Measurements from ENCODE around the gene CCDC120. TPM values are rescaled to one million over a fixed set of nuclear protein-coding genes. Genes with fewer than 3 reads are reported as not detected.
A peak's percentile ranks its signal among the peaks of the same experiment; 100 is the strongest.

The CCDC120 gene
- total and polyA plus RNA-seq, 9 of the 15 experiments (the other 6 are each of a cell fraction or from before 2014, with no cell fraction given): 0.13 to 3.6 (median 0.54) TPM

GRCh38 chrX:49066278-49066677 lies 7.5 kb downstream of the CCDC120 start:
- no TSS peak for BruUV-seq (replicated peaks)
- POLR2A ChIA-PET: interaction anchor here (0.8 kb wide), 1 partner anchor 10 kb away, joined by 4 read pairs; no protein-coding TSS in a partner anchor

More at GRCh38 chrX:49066278-49066677, 7.5 kb downstream of the CCDC120 start:
- ATAC-seq: no peak
- Histone ChIP-seq H2AFZ (ENCODE audit: low read depth, low read length) (no peak overlapping the region), H4K20me1 (replicated peaks; ENCODE audit: control insufficient read depth, insufficient read depth, low read length) (no peaks in the 10 kb centered on the region), H3K4me2 (ENCODE audit: insufficient read depth, low read length) (no peak overlapping the region), H3K27ac (ENCODE audit: extremely low read depth, low read depth, low read length) (no peak overlapping the region), H3K79me2 (ENCODE audit: control insufficient read depth, insufficient read depth, low read length) (no peaks in the 10 kb centered on the region), H3K4me3 (no peak overlapping the region), H3K36me3 (ENCODE audit: control insufficient read depth, insufficient read depth, low read length) (no peaks in the 10 kb centered on the region), H3K9me3 (replicated peaks; ENCODE audit: control insufficient read depth, insufficient read depth, low read depth, low read length) (no peaks in the 10 kb centered on the region), H3K27me3 (ENCODE audit: control insufficient read depth in 2 of 2, insufficient read depth in 2 of 2, low read length in 2 of 2) (no peaks in the 10 kb centered on the region), H3K9me1 (ENCODE audit: control insufficient read depth, insufficient read depth, low read length) (no peaks in the 10 kb centered on the region), H3K4me1 (replicated peaks in 1 of 2; ENCODE audit: control insufficient read depth in 2 of 2, insufficient read depth in 2 of 2, low read length in 2 of 2) (peaks cover 0 to 30% of the 10 kb centered on the region in 2 experiments; a peak in 3 of 5 replicates), H3K9ac (ENCODE audit: insufficient read depth in 1 of 2, low read depth in 2 of 2, low read length in 2 of 2) (no peak overlapping the region)
- no peak for TF ChIP-seq ZBTB2 (IDR thresholded peaks at IDR 0.05)
- no peak for TF ChIP-seq ZNF766 (CRISPR knock-in tag; conservative IDR thresholded peaks at IDR 0.05)
- TF ChIP-seq NR4A1 (CRISPR knock-in tag; IDR thresholded peaks at IDR 0.05): no peak
- TF ChIP-seq NR4A1 (tag; IDR thresholded peaks at IDR 0.05): no peak
- TF ChIP-seq ATF4 (CRISPR knock-in tag; IDR thresholded peaks at IDR 0.05): no peak
- peak; percentile 55; the same call in 1 of the 2 replicates for TF ChIP-seq BCOR (IDR thresholded peaks at IDR 0.05)
- peak; percentile 68; the same call in 1 of the 2 replicates for TF ChIP-seq ESRRA (IDR thresholded peaks at IDR 0.05; ENCODE audit: borderline replicate concordance, low read depth)
- TF ChIP-seq RBM25 (IDR thresholded peaks at IDR 0.05; ENCODE audit: low read depth, low read length, severe bottlenecking): peak; percentile 85
- DNase-seq (ENCODE audit: extremely low read depth in 1 of 4, low spot score in 3 of 4): no peak
- 53% methylated on average over 2 of the region's 2 CpGs for WGBS (ENCODE audit: insufficient coverage, low coverage, missing lambda C conversion rate)
- no peak for FAIRE-seq
- CTCF ChIA-PET (ENCODE audit: low intra/inter-chr PET ratio): no interaction called here
- intact Hi-C loops (cut with micrococcal nuclease): no loop called here
- in situ Hi-C loops (cut with MboI): no loop called here
